PC-9 (cell line): Measurements from ENCODE around the gene ARHGAP22. TPM values are rescaled to one million over a fixed set of nuclear protein-coding genes. Genes with fewer than 3 reads are reported as not detected.

Source experiments
- BruUV-seq: library from RNA; stranded (reverse); fragments of 400-500 nt; replicated peaks from 2 replicates; lab custom pipeline; 2021; lab: Mats Ljungman, UMichigan
- CTCF ChIA-PET: fragments of 300-600 bp; sonication (Branson Sonifier 250); formaldehyde crosslinking; loops from one replicate; lab custom pipeline; 2022; ENCODE audit warnings: antibody characterized with exemption; lab: Charles Lee
- POLR2A ChIA-PET: fragments of 300-600 bp; sonication (Branson Sonifier 250); formaldehyde crosslinking; loops from one replicate; lab custom pipeline; 2022; ENCODE audit warnings: antibody characterized with exemption; ENCODE audit not compliant: unreplicated experiment; lab: Charles Lee
- DNase-seq, 2 experiments: peaks; one replicate each; pipeline versions ENCODE4 v3.0.0 to v3.0.0-alpha.2; 2015 to 2022; ENCODE audit warnings: mixed read lengths in 1 of 2
- H2AFZ ChIP-seq: fragments of 200-600 bp; sonication (generic); 2 replicates; pipeline ENCODE4 v1.8.1; 2017; ENCODE audit warnings: antibody characterized with exemption
- H3F3A ChIP-seq: fragments of 200-600 bp; sonication (generic); 2 replicates; pipeline ENCODE4 v1.8.1; 2017; ENCODE audit warnings: antibody characterized with exemption, mild to moderate bottlenecking, low read depth; ENCODE audit not compliant: insufficient read depth
- H3K27ac ChIP-seq: fragments of 200-600 bp; sonication (generic); 2 replicates; pipeline ENCODE4 v1.6.1; 2016; ENCODE audit warnings: mixed run types
- H3K27me3 ChIP-seq: fragments of 200-600 bp; sonication (generic); 2 replicates; pipeline ENCODE4 v1.6.1; 2016; ENCODE audit warnings: low read depth, mixed run types; ENCODE audit not compliant: insufficient read depth
- H3K36me3 ChIP-seq: fragments of 200-600 bp; sonication (generic); 2 replicates; pipeline ENCODE4 v1.6.1; 2016; ENCODE audit warnings: low read depth, mixed run types
- H3K4me1 ChIP-seq: fragments of 200-600 bp; sonication (generic); replicated peaks from 2 replicates; pipeline ENCODE4 v1.6.1; 2016; ENCODE audit warnings: mixed run types; ENCODE audit not compliant: insufficient read depth
- H3K4me2 ChIP-seq: fragments of 200-600 bp; sonication (generic); 2 replicates; pipeline ENCODE4 v1.6.1; 2017; ENCODE audit warnings: mixed run types
- H3K4me3 ChIP-seq: fragments of 200-600 bp; sonication (generic); 2 replicates; pipeline ENCODE4 v1.6.1; 2016; ENCODE audit warnings: mixed run types
- H3K79me2 ChIP-seq: fragments of 200-600 bp; sonication (generic); 2 replicates; pipeline ENCODE4 v1.6.1; 2017; ENCODE audit warnings: low read depth, mixed run types
- H3K9me2 ChIP-seq: fragments of 200-600 bp; sonication (generic); 2 replicates; pipeline ENCODE4 v1.8.1; 2017; ENCODE audit warnings: mild to moderate bottlenecking; ENCODE audit not compliant: insufficient read depth
- H3K9me3 ChIP-seq: fragments of 200-600 bp; sonication (generic); 2 replicates; pipeline ENCODE4 v1.8.1; 2016; ENCODE audit warnings: low read depth; ENCODE audit not compliant: insufficient read depth
- H4K20me1 ChIP-seq: fragments of 200-600 bp; sonication (generic); 2 replicates; pipeline ENCODE4 v1.8.1; 2017; ENCODE audit not compliant: insufficient read depth
- EZH2 ChIP-seq: fragments of 200-600 bp; sonication (generic); IDR thresholded peaks from 2 replicates; pipeline ENCODE4 v1.8.0; 2017; ENCODE audit warnings: antibody characterized with exemption, low read depth
- intact Hi-C: fragments of 100-400 bp; cut with micrococcal nuclease; formaldehyde crosslinking; loops from one replicate; pipeline ENCODE4 v1.10.0; 2022; ENCODE audit not compliant: unreplicated experiment
- total RNA-seq: library from RNA; stranded (reverse); gene quantifications from 2 replicates; pipeline ENCODE4 v1.2.3, GENCODE V29; 2021
- TF ChIP-seq, protein P1 (sequence below): fragments of 200-600 bp; sonication (generic); conservative IDR thresholded peaks from 2 replicates; pipeline ENCODE4 v1.6.1; 2017; ENCODE audit warnings: mixed run types, antibody characterized with exemption, mild to moderate bottlenecking, moderate library complexity

Gene ARHGAP22
- total RNA-seq, 1 experiment from 2014 or later: 4.0 TPM

DNA sequence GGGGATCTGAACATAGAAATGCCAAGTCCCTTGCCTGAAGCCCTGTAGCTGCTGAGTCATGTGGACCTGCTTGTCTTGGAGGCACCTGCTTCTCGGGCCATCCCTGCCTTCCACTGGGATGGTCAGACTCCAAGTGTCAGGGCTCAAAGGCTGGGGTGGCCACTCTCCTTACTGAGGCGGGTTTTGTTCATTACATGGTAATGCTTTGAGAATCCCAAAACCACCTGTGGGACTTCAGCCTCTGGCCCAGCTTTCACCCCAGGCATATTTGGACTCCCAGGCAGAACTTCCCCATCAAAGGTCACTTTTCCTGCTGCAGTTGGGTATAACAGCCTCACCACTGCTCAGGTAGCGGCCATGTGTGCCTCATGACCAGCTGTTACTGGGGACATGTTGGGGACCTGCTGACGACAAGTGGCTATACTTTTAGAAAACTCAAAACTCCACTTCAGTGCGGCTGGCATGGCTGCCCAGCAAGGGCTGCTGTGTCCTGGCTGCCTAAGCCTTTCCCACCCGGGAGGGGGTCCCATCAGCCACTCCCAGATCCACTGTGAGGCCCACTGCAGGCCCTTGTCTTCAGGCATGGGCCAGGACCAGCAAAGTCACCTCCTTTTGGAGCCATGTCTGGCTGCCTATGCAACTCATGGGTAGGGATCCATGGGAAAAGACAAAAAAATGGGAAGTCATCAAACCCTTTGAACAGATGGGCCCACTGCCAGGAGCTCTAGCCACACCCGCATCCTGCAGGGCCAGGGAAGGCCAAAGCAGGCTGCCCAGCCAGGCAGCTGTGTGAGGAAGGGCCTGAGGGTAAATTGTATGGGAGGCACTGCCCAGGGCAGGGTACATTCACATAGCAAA, 96.7 kb downstream of the ARHGAP22 start:
- Histone ChIP-seq H3K4me2 (no peak overlapping the region), H3K79me2 (no peaks in the 10 kb centered on the region), H3K27me3 (no peaks in the 10 kb centered on the region), H3K9me3 (no peaks in the 10 kb centered on the region), H3F3A (no peaks in the 10 kb centered on the region), H3K36me3 (no peaks in the 10 kb centered on the region), H4K20me1 (no peaks in the 10 kb centered on the region), H3K4me3 (no peak overlapping the region), H3K27ac (no peak overlapping the region), H2AFZ (no peak overlapping the region), H3K4me1 (peaks cover 4% of the 10 kb centered on the region; the same call in 1 of the 2 replicates), H3K9me2 (no peaks in the 10 kb centered on the region)
- BruUV-seq: no TSS peak
- peak in 1 of 2 experiments; percentile 71 for DNase-seq
- intact Hi-C loops: loop anchor here (1.0 to 10.0 kb wide), 2 partner anchors 145 to 293 kb away; no protein-coding TSS in a partner anchor
- ChIA-PET POLR2A (no interaction called here), CTCF (no interaction called here)
- TF ChIP-seq EZH2: no peak
- TF ChIP-seq, protein P1, sequence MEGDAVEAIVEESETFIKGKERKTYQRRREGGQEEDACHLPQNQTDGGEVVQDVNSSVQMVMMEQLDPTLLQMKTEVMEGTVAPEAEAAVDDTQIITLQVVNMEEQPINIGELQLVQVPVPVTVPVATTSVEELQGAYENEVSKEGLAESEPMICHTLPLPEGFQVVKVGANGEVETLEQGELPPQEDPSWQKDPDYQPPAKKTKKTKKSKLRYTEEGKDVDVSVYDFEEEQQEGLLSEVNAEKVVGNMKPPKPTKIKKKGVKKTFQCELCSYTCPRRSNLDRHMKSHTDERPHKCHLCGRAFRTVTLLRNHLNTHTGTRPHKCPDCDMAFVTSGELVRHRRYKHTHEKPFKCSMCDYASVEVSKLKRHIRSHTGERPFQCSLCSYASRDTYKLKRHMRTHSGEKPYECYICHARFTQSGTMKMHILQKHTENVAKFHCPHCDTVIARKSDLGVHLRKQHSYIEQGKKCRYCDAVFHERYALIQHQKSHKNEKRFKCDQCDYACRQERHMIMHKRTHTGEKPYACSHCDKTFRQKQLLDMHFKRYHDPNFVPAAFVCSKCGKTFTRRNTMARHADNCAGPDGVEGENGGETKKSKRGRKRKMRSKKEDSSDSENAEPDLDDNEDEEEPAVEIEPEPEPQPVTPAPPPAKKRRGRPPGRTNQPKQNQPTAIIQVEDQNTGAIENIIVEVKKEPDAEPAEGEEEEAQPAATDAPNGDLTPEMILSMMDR: no peak

DNA sequence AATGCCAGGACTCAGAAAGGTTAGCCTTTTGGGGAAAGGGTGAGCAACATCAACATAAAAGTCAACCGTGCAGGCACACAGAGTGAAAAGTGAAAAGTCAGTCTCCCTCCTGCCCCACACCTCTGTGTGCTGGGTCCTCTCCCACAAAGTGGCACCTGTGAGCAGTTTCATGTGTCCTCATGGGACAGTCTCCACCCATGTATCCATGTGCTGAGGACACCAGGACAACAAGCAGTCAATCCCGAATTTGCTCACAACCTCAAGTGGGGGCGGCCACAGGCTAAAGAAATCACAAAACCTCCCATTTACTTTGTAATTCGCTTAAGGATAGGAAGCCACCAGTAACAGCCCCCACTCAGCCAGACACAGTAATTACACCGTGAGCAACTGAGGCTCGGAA, 97.4 kb downstream of the ARHGAP22 start:
- no peaks in the 10 kb centered on the region for H3K9me3 ChIP-seq
- BruUV-seq: no TSS peak
- no peak for DNase-seq
- no peak overlapping the region for H3K4me3 ChIP-seq
- no peaks in the 10 kb centered on the region for H3F3A ChIP-seq
- H3K9me2 ChIP-seq: no peaks in the 10 kb centered on the region
- H3K4me1 ChIP-seq: peaks cover 4% of the 10 kb centered on the region; the same call in 1 of the 2 replicates
- ChIA-PET CTCF (no interaction called here), POLR2A (no interaction called here)
- H3K27ac ChIP-seq: no peak overlapping the region
- intact Hi-C loops: loop anchor here (10.0 kb wide), 1 partner anchor 293 kb away; no protein-coding TSS in a partner anchor
- H3K27me3 ChIP-seq: no peaks in the 10 kb centered on the region
- no peaks in the 10 kb centered on the region for H3K79me2 ChIP-seq
- H3K36me3 ChIP-seq: no peaks in the 10 kb centered on the region
- H3K4me2 ChIP-seq: no peak overlapping the region
- no peak overlapping the region for H2AFZ ChIP-seq
- TF ChIP-seq EZH2: no peak
- TF ChIP-seq, protein P1: no peak
- H4K20me1 ChIP-seq: no peaks in the 10 kb centered on the region

DNA sequence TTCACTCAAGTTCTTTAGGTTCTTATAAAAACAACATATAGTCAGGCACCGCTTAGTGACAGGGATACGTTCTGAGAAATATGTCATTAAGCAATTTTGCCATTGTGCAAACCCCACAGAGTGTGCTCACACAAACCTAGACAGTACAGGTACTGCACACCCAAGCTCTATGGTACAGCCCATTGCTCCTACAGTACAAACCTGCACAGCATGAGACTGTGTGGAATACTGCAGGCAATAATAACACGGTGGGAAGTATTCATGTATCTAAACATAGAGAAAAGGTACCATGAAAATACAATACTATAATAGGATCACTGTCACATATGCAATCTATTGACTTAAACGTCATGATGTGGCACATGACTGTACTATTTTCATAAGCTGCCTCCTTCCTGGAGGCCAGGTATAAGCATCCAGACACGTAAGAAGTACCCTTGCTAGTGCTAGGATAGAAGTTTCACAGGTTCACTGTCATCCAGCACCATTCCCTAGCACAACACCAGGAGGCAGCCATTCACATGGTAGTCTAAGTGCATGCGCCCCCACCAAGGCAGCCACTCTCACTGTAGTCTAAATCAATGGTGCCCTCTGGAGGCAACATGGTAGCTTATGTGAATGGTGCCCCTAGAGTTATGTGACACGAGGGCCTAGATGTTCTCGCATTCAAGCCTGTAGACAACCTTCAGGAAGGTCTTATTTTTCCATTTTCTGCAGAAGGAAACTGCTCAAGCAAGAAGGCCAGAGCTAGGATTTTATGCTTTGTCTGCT, 98.5 kb downstream of the ARHGAP22 start:
- peak in 1 of 2 experiments; percentile 26 for DNase-seq
- no peak overlapping the region for H3K4me2 ChIP-seq
- no peaks in the 10 kb centered on the region for H3F3A ChIP-seq
- ChIA-PET CTCF (interaction anchor here (0.6 to 1.2 kb wide), 2 partner anchors 143 to 150 kb away, joined by 4 to 7 read pairs; no protein-coding TSS in a partner anchor), POLR2A (no interaction called here)
- no peaks in the 10 kb centered on the region for H3K36me3 ChIP-seq
- no peaks in the 10 kb centered on the region for H4K20me1 ChIP-seq
- H3K9me2 ChIP-seq: no peaks in the 10 kb centered on the region
- no peak overlapping the region for H3K27ac ChIP-seq
- no peak overlapping the region for H3K4me3 ChIP-seq
- TF ChIP-seq, protein P1: peak; percentile 56
- no peak for TF ChIP-seq EZH2
- H2AFZ ChIP-seq: no peak overlapping the region
- intact Hi-C loops: loop anchor here (10.0 kb wide), 1 partner anchor 292 kb away; no protein-coding TSS in a partner anchor
- no TSS peak for BruUV-seq
- H3K27me3 ChIP-seq: no peaks in the 10 kb centered on the region
- peaks cover 4% of the 10 kb centered on the region; the same call in 1 of the 2 replicates for H3K4me1 ChIP-seq
- H3K9me3 ChIP-seq: no peaks in the 10 kb centered on the region
- no peaks in the 10 kb centered on the region for H3K79me2 ChIP-seq
